AG20443 (cell line): ENCODE data around the gene KTI12.

Experiments used
- DNase-seq: peaks from one replicate; pipeline ENCODE4 v3.0.0; 2012; ENCODE audit warnings: low spot score, mixed read lengths

KTI12 gene

DNA sequence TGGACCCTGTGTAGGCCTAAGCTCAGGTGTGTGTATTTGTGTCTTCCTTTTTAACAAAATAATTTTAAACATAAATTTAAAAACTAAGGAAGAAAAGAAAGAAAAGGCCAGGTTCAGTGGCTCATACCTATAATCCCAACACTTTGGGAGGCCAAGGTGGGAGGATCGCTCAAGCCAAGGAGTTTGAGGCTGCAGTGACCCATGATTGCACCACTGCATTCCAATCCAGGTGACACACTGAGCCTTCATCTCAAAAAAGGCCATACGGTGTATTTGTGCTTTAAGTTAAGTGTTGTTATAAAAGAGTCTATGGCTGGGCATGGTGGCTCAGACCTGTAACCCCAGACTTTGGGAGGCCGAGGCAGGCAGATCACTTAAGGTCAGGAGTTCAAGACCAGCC lies 51.4 kb downstream of the KTI12 start:
- DNase-seq: no peak
